COR-L47 (cell line): Measurements from ENCODE around the gene IL19.

Experiments
- DNase-seq: peaks from one replicate; lab custom pipeline; 2025; lab: John Stamatoyannopoulos, UW

The IL19 gene

GRCh38 chr1:206800411-206800810 lies 29.8 kb downstream of the IL19 start:
- no peak for DNase-seq

- no peak for DNase-seq
Observed at GRCh38 chr1:206800891-206801290, 30.3 kb downstream of the IL19 start.

- DNase-seq: no peak
Observed at GRCh38 chr1:206801467-206801866, 30.9 kb downstream of the IL19 start.

- DNase-seq: no peak
Observed at GRCh38 chr1:206802401-206802800, 31.8 kb downstream of the IL19 start.

GRCh38 chr1:206803221-206803730 lies 32.7 kb downstream of the IL19 start:
- DNase-seq: no peak

- DNase-seq: no peak
Observed at GRCh38 chr1:206804156-206804737, 33.7 kb downstream of the IL19 start.

GRCh38 chr1:206805357-206805756 lies 34.8 kb downstream of the IL19 start:
- no peak for DNase-seq

- DNase-seq: peak; percentile 21
Observed at GRCh38 chr1:206808615-206809014, 38.0 kb downstream of the IL19 start.

GRCh38 chr1:206809504-206810084 lies 39.0 kb downstream of the IL19 start:
- DNase-seq: peak; percentile 17

- DNase-seq: no peak
Observed at GRCh38 chr1:206812471-206812870, 41.9 kb downstream of the IL19 start.

- DNase-seq: peak; percentile 38
Observed at GRCh38 chr1:206814716-206815341, 44.3 kb downstream of the IL19 start.

GRCh38 chr1:206816390-206817287 lies 46.1 kb downstream of the IL19 start:
- no peak for DNase-seq

- DNase-seq: peak; percentile 3
Observed at GRCh38 chr1:206821493-206821892, 50.9 kb downstream of the IL19 start.

GRCh38 chr1:206823727-206824126 lies 53.2 kb downstream of the IL19 start:
- no peak for DNase-seq

- DNase-seq: no peak
Observed at GRCh38 chr1:206824331-206824730, 53.8 kb downstream of the IL19 start.

- no peak for DNase-seq
Observed at GRCh38 chr1:206826394-206826793, 55.8 kb downstream of the IL19 start.

- DNase-seq: no peak
Observed at GRCh38 chr1:206828061-206828460, 57.5 kb downstream of the IL19 start.

- DNase-seq: no peak
Observed at GRCh38 chr1:206828765-206829164, 58.2 kb downstream of the IL19 start.

GRCh38 chr1:206829282-206829681 lies 58.7 kb downstream of the IL19 start:
- DNase-seq: no peak

- no peak for DNase-seq
Observed at GRCh38 chr1:206829875-206830274, 59.3 kb downstream of the IL19 start.

GRCh38 chr1:206831650-206832049 lies 61.1 kb downstream of the IL19 start:
- no peak for DNase-seq

GRCh38 chr1:206832352-206832880 lies 61.8 kb downstream of the IL19 start:
- DNase-seq: no peak
